Testis (tissue), 3 donors: Measurements from ENCODE around the gene MYO1F. TPM values are rescaled to one million over a fixed set of nuclear protein-coding genes. Genes with fewer than 3 reads are reported as not detected.

Experiments
- DNase-seq: peaks from one replicate; pipeline ENCODE4 v3.0.0-alpha.2; 2019
- H3K27ac ChIP-seq, 2 donors: fragments of 200-600 bp; sonication (generic); one replicate each; pipeline ENCODE4 v1.5.1; 2019
- H3K27me3 ChIP-seq: fragments of 200-600 bp; sonication (generic); one replicate; pipeline ENCODE4 v1.5.1; 2019
- H3K36me3 ChIP-seq: fragments of 200-600 bp; sonication (generic); one replicate; pipeline ENCODE4 v1.5.1; 2017; ENCODE audit warnings: low read depth; ENCODE audit errors: missing control alignments
- H3K4me1 ChIP-seq: fragments of 200-600 bp; sonication (generic); one replicate; pipeline ENCODE4 v1.5.1; 2019
- H3K4me3 ChIP-seq, 2 donors: fragments of 200-600 bp; sonication (generic); one replicate each; pipeline ENCODE4 v1.5.1; 2017 to 2019
- H3K9me3 ChIP-seq: fragments of 200-600 bp; sonication (generic); one replicate; pipeline ENCODE4 v1.5.1; 2017
- POLR2A ChIP-seq: fragments of 450-650 bp; IDR thresholded peaks from one replicate; pipeline ENCODE4 v1.6.1; 2017; ENCODE audit warnings: antibody characterized with exemption, mild to moderate bottlenecking, moderate library complexity
- WGBS, 2 donors: methylation state at CpG; one replicate each; pipeline ENCODE4 v1.1.5; 2018; 5-methylcytosine and 5-hydroxymethylcytosine counted together
- intact Hi-C: fragments of 100-400 bp; cut with DNase I; formaldehyde crosslinking; loops from one replicate; pipeline ENCODE4 v1.15.1; 2023; ENCODE audit warnings: low total_unique reads
- polyA plus RNA-seq: library from polyadenylated mRNA; stranded (reverse); fragments of 350-450 nt; fragmentation: Illumina TruSeq; extraction: RNeasy Lipid Tissue Mini Kit (QIAGEN cat#74804); gene quantifications from one replicate; pipeline ENCODE4 v1.2.3, GENCODE V29; 2014; ENCODE audit warnings: low read depth, low replicate concordance; ENCODE audit not compliant: insufficient read depth
- total RNA-seq, 2 donors: library from RNA; depleted of rRNA; stranded (reverse); fragments of >200 nt; gene quantifications; one replicate each; pipeline ENCODE4 v1.2.3, GENCODE V29; 2016
- TF ChIP-seq, protein P1 (sequence below), 3 experiments: fragments of 450-650 bp in 2 of 3; fragments of 200-600 bp in 1 of 3; sonication (generic) in 1 of 3; IDR thresholded peaks; one replicate each; pipeline ENCODE4 v1.5.1; 2016 to 2019; ENCODE audit warnings: antibody characterized with exemption in 3 of 3, mild to moderate bottlenecking in 2 of 3, moderate library complexity in 1 of 3

MYO1F gene
- total and polyA plus RNA-seq, 3 donors from 2014 or later = 4.7 to 6.7 (median 5.9) TPM

DNA sequence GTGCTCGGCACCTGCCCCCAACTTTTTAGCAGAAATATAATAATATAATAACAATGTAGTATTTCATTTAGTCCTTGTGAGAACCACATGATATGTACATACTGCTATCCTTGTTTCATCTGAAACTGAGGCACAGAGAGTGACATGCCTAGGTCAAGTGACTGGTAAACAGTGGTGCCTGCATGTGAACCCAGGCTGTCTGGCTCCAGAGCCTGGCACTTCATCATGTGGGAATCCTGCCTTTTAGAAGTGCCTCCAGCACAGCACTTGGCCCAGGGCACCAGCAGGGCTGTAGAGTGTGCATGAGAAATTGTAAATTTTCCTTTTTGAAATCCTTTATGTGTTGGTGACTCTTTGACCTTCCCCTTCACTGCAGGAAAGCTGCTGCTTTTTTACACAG is 102.2 kb downstream of the MYO1F start:
- no peak overlapping the region for H3K27ac ChIP-seq
- WGBS, 2 donors = 93 to 100% methylated on average over 1 of the region's 1 CpG
- peaks cover 6% of the 10 kb centered on the region for H3K4me1 ChIP-seq
- TF ChIP-seq, protein P1, sequence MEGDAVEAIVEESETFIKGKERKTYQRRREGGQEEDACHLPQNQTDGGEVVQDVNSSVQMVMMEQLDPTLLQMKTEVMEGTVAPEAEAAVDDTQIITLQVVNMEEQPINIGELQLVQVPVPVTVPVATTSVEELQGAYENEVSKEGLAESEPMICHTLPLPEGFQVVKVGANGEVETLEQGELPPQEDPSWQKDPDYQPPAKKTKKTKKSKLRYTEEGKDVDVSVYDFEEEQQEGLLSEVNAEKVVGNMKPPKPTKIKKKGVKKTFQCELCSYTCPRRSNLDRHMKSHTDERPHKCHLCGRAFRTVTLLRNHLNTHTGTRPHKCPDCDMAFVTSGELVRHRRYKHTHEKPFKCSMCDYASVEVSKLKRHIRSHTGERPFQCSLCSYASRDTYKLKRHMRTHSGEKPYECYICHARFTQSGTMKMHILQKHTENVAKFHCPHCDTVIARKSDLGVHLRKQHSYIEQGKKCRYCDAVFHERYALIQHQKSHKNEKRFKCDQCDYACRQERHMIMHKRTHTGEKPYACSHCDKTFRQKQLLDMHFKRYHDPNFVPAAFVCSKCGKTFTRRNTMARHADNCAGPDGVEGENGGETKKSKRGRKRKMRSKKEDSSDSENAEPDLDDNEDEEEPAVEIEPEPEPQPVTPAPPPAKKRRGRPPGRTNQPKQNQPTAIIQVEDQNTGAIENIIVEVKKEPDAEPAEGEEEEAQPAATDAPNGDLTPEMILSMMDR (IDR thresholded peaks at IDR 0.05) = no peak
- no peak for TF ChIP-seq POLR2A
- H3K9me3 ChIP-seq = no peaks in the 10 kb centered on the region
- intact Hi-C loops = no loop called here
- no peaks in the 10 kb centered on the region for H3K36me3 ChIP-seq
- DNase-seq = no peak
- H3K27me3 ChIP-seq = no peaks in the 10 kb centered on the region
- H3K4me3 ChIP-seq = no peak overlapping the region

DNA sequence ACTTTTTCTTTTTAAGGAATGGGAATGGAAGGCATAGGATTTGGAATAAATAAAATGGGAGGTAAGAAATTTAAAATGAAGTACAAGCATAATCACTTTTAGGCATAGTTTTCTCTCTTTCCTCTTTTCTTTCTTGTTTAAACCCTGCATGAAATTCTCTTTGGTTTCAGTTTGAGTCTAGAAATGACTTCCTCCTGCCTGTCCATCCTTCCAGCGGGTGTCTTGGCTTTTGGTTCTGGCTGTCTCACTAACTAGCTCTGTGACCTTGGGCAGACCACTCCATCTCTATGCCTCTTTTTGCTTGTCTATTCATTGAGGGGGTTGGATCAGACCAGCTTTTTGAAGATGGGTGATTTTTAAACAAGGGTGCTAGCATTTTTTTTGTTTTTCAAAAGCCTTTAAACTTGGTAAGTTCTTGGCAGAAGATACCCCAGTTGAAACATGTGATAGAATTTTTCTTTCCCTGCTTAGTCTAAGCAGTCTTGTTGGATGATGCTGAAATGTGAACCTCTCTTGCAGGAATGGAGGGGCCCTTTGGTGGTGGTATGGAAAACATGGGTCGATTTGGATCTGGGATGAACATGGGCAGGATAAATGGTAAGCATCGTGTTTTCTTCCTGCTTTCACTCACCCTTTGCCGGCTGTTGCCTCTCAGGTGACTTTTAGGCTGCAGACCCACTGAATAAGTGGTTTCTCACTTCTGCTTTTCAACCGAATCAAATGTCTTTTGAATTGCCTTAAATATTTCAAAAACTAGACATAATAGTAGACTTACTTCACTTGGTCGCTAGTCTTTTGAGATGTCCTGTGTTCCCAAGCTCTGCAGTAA is 103.4 kb downstream of the MYO1F start:
- no peaks in the 10 kb centered on the region for H3K9me3 ChIP-seq
- no peak overlapping the region for H3K4me3 ChIP-seq
- intact Hi-C loops = no loop called here
- no peak overlapping the region for H3K27ac ChIP-seq
- peaks cover 6% of the 10 kb centered on the region for H3K4me1 ChIP-seq
- DNase-seq = no peak
- H3K36me3 ChIP-seq = no peaks in the 10 kb centered on the region
- H3K27me3 ChIP-seq = no peaks in the 10 kb centered on the region
- no peak for TF ChIP-seq POLR2A
- TF ChIP-seq, protein P1 (IDR thresholded peaks at IDR 0.05) = no peak
- 69 to 73% methylated on average over 6 of the region's 6 CpGs for WGBS, 2 donors

Other genes starting within 250 kb of the MYO1F start
- gene KANK3, start 234.2 kb downstream of the MYO1F start, total RNA-seq = 10 to 100 TPM in 1 of 2 donors, 1 to 10 TPM in 1; 7.1 to 13.2 TPM
- 4.1 TPM for gene KANK3, start 234.2 kb downstream of the MYO1F start, polyA plus RNA-seq
- gene ANGPTL4, start 213.3 kb downstream of the MYO1F start, total RNA-seq = 10 to 100 TPM; 10.2 to 18.5 TPM
- 10.0 TPM for gene ANGPTL4, start 213.3 kb downstream of the MYO1F start, polyA plus RNA-seq
- 10 to 100 TPM; 84.4 to 95.2 TPM for gene RAB11B, start 187.1 kb downstream of the MYO1F start, total RNA-seq
- 126 TPM for gene RAB11B, start 187.1 kb downstream of the MYO1F start, polyA plus RNA-seq
- 10 to 100 TPM; 62.6 to 84.5 TPM for gene MARCHF2, start 164.1 kb downstream of the MYO1F start, total RNA-seq
- 35.3 TPM for gene MARCHF2, start 164.1 kb downstream of the MYO1F start, polyA plus RNA-seq
- gene HNRNPM, start 132.5 kb downstream of the MYO1F start, total RNA-seq = 100 to 1,000 TPM; 164 to 177 TPM
- 198 TPM for gene HNRNPM, start 132.5 kb downstream of the MYO1F start, polyA plus RNA-seq
- gene PRAM1, start 74.8 kb downstream of the MYO1F start, total RNA-seq = 1 to 10 TPM; 1.7 to 2.1 TPM
- 2.8 TPM for gene PRAM1, start 74.8 kb downstream of the MYO1F start, polyA plus RNA-seq
- 10 to 100 TPM; 35.8 to 46.8 TPM for gene ZNF414, start 63.3 kb downstream of the MYO1F start, total RNA-seq
- gene ZNF414, start 63.3 kb downstream of the MYO1F start, polyA plus RNA-seq = 33.9 TPM
- 10 to 100 TPM; 27.9 to 31.9 TPM for gene ADAMTS10, start 33.3 kb upstream of the MYO1F start, total RNA-seq
- 7.2 TPM for gene ADAMTS10, start 33.3 kb upstream of the MYO1F start, polyA plus RNA-seq
- gene NFILZ, start 53.2 kb upstream of the MYO1F start, total RNA-seq = 1 to 10 TPM; 1.4 to 4.6 TPM
- 4.0 TPM for gene NFILZ, start 53.2 kb upstream of the MYO1F start, polyA plus RNA-seq
- gene ACTL9, start 121.4 kb upstream of the MYO1F start, total RNA-seq = 100 to 1,000 TPM in 1 of 2 donors, 10 to 100 TPM in 1; 54.9 to 126 TPM
- gene ACTL9, start 121.4 kb upstream of the MYO1F start, polyA plus RNA-seq = 122 TPM
- gene OR2Z1, start 144.2 kb upstream of the MYO1F start, total RNA-seq = under 1 TPM in 1 of 2 donors, not detected in 1; 0.47 TPM
- not detected for gene OR2Z1, start 144.2 kb upstream of the MYO1F start, polyA plus RNA-seq